ENCODE data around the gene BORCS5.

DNA sequence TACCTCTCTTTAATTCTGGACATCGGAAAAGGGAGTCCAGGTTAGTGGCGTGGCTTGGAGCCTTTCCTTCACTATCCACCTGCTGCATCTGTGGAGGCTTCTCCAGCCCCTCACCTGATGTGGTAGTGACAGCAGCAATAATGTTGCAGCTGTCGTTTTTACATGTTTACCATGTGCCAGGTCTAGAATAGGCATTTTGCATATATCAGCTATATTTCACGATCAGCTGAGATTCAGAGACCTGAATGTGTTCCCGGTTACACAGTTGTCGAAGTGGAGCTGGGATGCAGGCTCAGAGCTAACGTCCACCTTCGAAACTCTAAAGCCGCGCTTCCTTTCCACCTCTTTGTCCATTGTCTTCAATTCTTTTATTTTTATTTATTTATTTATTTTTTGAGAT lies 91.0 kb downstream of the BORCS5 start:
- TF ChIP-seq, protein P1, sequence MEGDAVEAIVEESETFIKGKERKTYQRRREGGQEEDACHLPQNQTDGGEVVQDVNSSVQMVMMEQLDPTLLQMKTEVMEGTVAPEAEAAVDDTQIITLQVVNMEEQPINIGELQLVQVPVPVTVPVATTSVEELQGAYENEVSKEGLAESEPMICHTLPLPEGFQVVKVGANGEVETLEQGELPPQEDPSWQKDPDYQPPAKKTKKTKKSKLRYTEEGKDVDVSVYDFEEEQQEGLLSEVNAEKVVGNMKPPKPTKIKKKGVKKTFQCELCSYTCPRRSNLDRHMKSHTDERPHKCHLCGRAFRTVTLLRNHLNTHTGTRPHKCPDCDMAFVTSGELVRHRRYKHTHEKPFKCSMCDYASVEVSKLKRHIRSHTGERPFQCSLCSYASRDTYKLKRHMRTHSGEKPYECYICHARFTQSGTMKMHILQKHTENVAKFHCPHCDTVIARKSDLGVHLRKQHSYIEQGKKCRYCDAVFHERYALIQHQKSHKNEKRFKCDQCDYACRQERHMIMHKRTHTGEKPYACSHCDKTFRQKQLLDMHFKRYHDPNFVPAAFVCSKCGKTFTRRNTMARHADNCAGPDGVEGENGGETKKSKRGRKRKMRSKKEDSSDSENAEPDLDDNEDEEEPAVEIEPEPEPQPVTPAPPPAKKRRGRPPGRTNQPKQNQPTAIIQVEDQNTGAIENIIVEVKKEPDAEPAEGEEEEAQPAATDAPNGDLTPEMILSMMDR (conservative IDR thresholded peaks at IDR 0.05 in 1 of 2, IDR thresholded peaks at IDR 0.05 in 1 of 2; ENCODE audit: low read depth in 1 of 2, low read length in 2 of 2) = no peak
- no peak for TF ChIP-seq EZH2 (IDR thresholded peaks at IDR 0.05; ENCODE audit: low read length, missing control alignments)

Data from fibroblast of lung (primary cell).